ENCODE results near the gene ATP8A2.

The ATP8A2 gene

DNA sequence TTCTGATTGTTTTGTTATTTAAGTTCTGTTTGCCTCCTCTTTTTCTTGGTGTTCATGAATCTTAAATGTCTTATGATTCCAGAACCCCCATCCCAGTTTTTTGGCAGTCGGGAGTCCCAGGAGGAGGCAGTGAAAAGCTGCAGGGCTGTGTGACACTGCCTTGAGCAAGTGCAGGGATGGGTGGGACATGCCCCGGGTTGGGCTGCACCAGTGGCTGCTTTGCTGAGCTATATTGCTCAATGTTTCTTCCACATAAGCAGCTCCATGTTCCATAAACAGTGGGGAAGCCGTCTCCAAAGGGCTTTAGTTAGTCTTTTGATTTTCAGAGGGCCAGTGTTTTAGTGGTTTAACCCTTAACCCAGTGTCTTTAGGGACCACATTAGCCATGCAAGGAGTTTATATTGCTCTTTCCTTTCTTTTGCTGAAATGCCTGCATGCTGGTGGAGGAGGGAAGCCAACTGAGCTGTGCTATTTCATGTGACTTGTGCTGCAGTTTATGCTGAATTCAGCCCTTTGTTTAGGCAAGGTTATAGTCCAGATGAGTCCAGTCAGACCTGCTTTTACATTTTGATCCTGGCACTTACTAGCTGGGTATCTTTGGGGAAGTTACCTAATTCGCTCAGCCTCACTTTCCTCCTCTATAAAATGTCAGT is 13.1 kb downstream of the ATP8A2 start:
- no peak for DNase-seq

DNA sequence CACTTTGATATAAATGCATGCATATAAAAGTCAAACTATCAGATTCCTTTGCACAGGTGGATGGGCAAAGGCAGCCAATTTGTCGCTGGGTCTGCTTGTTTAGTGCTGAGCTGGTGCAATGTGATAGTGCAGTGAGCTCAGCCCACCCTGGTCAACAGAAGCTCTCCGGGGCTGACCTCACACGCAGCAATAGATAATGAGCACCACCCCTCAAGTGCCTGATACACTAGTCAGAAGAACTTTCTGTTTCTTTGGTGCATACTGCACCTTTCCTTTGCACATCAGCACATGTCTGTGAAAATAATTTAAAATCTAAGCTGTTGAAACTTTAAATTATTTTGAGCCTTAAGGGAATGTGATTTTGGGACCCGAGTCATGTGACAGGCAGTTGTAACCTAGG is 20.2 kb downstream of the ATP8A2 start:
- DNase-seq = no peak

DNA sequence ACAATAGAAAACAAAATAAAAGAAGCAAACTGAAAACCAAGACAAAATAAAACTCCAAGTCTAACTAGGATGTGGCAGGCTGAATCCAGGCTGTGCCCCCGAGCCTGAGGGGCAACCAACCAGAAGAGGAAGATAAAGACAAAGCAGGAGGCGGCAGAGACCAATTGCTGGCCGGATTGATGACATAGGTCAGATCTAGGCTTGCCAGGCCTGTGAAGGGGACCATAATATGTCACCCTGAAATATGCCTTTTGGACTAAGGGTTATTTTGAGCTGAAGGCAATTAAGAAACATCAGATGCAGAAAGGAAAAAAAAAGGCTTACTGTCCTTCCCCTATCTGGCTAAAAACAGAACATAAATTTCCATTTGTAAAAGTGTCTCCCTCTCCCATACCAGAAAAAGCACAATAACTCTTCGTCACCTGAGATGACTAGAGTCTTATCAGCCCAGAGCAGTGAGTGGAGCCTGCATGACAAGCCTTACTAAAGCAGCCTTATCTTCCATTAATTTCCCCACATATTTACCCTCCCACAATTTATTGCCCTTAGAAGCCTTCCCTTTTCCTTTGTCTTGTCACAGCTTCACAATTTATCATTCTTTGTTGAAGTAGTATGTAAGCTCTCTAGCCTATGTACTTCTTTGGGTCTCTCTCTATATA is 22.8 kb downstream of the ATP8A2 start:
- no peak for DNase-seq

DNA sequence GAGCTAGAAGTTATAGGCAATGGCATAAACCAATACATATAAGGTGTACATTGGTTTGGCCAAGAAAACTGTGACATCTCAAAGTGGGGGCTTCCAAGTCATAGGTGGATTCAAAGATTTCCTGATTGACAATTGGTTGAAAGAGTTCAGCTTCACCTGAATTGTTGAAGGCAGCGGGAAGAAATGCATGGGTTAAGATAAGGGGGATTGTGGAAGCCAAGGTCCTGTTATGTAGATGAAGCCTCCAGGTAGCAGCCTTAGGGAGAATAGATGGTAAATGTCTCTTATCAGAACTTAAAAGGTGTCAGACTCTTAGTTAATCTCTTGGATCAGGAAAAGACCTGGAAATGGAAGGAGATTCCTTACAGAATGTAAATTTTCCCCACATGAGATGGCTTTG is 26.0 kb downstream of the ATP8A2 start:
- no peak for DNase-seq

DNA sequence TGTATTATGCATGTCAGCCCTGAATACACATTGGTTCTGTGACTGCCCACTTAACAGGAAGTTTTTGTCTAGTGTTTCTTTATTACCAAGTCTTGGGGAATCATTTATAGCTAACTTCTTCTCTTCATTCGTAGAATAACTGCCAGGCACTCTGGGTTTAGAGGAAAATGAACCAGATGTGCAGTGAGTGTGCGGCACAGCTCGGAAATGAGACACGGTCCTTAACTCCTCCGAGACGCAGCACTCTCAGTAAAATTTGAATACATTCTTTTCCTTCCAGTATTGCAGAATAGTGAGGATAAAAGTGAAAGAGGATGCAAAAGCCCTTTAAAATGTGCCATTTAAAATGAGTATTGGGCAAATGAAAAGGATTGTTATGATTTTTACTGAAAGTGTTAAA is 29.2 kb downstream of the ATP8A2 start:
- DNase-seq = no peak

DNA sequence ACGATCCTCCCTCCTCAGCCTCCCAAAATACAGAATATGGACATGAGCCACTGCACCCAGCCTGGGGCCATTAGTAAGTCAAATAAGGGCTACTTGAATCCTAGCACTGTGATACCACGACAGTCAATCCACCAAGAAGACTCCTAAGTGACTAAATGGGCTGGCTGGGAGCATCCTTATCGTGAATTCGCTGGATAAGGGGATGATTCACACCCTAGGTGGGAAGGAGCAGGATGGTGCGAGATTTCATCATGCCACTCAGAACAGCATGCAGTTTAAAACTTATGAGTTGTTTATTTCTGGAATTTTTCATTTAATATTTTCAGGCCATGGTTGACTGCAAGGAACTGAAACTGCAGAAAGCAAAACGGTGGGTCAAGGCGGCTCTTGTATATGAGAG is 30.2 kb downstream of the ATP8A2 start:
- DNase-seq = no peak

DNA sequence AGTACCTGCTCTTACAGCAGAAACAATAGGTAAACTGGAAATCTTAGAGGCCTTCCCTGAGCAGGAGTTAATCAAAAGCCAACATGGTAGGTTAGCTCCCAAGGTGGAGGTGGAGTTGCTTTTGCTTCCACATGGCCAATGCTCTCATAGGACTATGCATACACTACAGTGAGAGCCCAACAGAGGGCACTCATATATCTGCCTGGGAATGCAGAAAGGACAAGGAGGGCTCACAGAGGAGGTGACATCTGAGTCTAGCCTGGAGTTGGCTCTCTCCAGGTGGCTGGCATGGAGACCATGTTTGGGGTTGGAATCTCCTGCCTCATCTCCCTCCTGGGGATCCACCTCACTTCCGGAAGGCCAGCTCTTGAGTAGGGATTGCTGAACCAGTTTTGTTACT is 34.6 kb downstream of the ATP8A2 start:
- DNase-seq = no peak

DNA sequence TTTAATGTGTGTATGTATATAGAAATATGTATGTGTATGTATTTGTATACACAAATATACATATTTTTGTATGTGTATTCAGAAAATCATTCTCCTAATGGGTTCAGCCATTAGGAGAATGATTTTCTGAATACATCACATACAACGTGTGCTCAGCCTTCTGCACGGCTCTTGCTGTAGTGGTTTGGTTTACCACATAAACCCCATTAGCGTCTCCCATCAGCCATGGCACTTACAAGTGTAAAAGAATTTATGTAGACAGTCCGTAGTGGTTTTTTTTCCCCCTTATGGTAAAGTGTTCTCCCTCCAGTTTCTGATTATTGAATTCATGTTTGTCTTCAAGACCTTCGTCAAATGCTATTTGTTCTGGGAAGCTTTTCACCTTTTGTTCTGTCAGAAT is 38.2 kb downstream of the ATP8A2 start:
- no peak for DNase-seq

DNA sequence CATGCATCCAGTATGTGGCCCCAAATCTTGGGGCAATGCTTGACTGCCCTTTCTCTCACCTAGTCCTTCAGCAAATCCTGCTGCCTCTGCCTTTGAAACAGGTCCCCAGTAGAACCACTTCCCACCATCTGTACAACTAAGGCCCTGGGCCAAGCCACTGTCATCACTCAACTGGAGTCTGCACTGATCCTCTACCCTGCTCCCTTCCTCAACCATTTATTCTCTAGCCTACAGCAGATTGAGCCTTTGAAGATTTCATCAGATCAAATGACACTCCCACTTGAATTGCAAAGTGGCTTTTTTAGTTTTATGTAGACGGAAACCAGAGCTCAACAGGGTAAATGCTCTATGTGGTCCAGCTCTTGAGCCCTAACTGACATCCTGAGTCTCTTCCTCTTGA is 43.5 kb downstream of the ATP8A2 start:
- no peak for DNase-seq

DNA sequence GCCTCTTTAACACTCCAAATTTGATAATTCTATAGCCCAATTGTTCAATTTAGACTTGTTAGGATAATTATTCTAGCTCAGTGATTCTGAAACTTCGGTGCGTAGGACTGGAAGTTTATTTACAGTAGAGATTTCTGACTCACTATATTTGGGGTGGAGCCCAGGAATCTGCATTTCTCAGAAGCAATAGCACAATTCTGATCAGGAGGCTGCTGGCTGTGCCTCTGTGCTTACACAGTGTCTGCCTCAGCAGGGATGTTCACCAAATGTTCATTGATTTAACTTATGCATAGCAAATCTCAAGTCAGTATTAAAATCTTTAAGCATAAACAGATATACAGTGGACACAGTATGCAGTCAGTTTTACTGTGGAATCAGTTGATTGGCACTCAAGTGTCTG is 45.8 kb downstream of the ATP8A2 start:
- DNase-seq = no peak

DNA sequence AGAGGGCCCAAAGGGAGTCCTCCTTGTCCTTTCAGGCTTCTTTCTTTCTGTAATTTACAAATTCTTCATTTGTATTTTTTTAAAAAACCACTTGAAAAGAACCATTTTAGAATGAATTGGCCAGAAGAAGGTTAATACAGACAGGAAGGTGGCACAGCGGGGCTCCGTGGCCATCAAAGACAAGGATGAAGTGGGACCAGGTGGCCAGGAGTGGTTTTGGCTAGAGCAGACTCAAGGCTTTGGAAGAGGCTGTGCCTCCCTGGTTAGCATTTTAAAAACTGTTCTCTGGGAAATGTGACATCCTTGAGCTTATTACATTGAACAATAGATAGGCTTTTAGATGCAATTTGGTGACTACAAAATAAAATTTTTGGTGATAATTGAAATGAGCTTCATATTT is 48.4 kb downstream of the ATP8A2 start:
- no peak for DNase-seq

DNA sequence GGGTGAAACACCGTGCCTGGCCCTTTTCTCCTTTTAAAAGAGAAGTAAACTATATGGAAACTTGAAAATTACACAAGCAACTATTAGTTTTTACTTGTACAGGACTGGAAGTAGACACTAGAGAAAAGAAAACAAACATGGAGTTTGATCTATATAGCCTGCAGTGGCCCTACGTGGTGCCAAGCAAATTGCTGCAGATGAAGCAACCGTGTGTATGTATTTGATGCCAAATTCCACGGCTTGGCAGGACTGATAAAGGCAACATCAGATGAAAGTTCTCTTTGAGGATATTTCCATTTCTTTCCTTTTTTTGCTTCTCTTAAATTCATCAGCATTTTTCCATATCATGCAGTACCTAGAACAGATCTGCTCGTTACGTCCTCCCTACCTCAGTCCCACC is 49.8 kb downstream of the ATP8A2 start:
- no peak for DNase-seq

DNA sequence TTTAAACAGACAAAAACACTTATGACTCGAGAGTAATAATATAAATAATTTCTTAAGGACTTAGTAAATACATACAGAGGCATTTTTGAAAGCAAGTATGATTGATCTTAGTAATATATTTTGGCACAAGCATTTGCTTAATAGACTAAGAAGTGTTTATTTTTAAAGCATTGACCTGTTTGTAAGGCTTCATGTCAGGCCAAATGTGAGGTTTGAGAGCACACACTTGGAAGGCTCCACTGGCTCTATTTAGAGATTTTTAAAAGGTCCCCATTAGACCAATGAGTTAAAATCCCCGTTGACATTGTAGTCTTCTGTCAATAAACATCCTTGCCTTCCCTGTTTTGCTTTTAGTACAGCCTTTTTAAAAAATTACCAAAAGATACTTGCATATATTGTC is 50.4 kb downstream of the ATP8A2 start:
- DNase-seq = no peak

DNA sequence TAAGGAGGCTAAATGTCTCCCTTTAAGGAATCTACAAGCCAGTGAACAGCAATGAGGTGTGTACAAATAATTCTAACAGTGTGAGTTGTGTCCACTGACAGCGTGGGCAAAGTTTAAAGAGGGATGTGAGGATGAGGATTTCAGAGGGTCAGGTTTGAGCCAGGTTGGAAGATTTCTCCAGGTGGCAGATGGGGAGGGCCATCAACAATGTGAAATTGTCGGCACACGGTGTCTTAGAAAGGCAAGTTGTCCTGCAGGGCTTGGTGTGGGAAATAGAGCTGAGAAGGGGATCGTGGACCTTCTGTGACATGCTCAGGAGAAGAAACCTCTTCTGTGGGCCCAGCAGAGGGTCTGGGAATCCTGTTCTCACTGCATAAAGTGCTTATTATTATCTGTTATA is 52.1 kb downstream of the ATP8A2 start:
- DNase-seq = no peak

DNA sequence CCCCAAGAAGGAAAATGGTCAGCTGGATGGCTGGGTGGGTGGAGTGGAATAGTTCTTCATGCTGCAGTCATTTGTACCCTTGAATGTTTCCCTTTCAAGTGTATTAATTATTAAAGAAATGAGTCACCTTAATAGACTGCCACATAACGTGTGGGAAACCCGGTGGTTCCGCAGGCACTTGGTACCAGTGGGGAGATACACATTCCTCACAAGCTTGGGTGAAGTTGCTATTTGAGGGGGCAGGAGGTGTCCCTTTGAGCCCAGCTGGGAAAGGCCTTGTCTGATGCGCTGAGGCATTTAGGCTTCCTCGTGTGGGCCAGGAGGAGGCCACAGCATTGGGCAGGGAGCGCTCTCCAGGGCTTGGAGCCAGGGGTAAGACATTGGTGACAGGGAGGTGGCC is 57.7 kb downstream of the ATP8A2 start:
- DNase-seq = no peak

DNA sequence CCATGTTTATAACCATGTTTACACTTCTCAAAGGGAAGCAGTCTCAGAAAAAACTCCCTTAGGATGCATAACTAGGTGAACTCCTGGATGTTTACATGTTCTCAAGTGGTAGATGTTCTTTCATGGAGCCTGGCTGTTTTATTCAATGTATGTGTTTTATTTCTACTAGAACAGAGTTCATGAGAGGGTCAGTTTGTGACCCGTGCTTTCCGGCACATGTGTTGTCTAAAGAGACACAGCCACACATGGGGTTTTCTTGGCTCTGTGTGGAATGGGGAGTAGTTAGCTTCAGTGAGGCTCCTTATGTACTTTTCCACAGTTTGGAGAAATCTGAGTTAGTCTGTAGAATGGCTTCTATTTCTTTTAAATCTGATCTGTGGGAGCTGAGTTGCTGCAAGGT is 60.9 kb downstream of the ATP8A2 start:
- no peak for DNase-seq

DNA sequence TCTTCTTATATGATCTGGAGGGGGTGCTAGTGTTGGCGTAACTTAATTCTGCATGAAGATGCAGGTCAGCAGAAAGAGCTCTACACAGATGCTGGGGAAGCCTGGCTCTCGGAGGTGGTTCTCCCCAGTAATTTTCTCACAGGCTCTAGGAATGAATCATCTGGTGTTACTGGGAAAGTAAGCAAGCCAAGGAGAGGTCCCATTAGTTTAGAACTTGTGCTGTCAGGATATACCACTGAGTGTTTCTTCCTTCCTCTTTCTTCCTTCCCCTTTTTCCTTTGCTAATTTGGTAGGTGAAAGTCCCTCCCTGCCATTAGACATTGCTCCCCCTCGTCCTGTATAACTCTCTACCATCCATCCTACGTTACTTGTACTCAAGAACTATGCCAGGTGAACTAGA is 68.3 kb downstream of the ATP8A2 start:
- DNase-seq = no peak

DNA sequence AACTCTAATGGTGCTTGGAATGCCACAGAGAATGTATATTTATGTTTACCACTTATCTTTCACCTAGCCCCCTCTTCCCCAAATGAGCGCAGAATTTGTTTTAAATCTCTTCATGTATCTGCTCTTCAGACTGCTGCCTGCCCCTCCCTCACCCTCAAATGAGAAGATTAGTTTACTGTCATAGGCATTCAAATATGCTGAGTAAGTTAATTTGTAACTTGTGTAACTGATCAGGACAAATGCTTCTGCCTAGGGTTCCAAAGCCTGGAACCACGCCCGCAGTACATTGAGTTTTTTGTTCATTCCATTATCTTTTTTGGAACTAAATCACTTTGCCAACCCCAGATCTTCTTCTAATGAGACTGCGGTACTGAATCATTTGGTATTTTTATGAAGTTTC is 74.5 kb downstream of the ATP8A2 start:
- no peak for DNase-seq

DNA sequence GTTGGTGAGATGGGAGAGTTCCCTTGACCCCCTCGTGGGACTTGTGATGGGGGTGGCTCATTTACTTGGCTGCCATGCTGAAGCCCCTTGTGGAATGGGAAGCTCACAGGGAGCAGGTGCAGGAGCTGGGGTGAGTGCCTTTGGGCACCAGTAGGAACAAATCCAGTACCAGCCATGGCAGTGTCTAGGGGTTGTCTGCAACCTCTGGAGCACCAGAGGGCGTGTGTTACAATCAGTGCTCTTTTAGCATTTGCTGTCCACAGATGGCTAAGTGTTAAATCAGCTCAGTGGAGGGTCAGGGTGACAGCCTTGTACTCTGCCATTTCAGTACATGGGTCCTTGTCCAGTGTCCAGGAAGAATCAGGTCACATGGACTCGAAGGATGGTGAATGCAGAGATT is 75.6 kb downstream of the ATP8A2 start:
- no peak for DNase-seq

DNA sequence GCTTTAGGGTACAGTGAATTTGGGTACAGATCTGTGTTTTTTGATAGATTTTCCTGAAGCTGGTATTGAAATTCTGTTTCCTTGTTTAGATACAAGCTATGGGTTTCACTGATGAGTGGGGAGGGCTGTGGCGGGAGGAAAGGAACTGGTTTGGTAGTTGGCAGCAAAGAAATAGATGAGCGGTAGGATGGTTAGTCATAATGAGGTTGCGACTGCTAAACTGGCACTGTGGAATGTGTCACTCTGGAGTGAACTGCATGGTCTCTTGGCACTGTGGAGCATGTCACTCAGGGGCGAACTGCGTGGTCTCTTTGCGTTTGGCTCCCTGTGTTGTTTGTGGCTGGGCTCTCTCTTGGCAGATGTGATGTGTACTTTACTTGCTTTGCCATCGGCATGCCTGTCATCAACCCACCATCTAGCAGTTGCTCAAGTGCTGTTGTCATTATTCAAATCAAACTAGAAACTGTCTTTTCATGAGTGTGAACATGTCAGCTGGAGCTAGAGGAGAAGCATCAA is 82.1 kb downstream of the ATP8A2 start:
- DNase-seq = no peak

DNA sequence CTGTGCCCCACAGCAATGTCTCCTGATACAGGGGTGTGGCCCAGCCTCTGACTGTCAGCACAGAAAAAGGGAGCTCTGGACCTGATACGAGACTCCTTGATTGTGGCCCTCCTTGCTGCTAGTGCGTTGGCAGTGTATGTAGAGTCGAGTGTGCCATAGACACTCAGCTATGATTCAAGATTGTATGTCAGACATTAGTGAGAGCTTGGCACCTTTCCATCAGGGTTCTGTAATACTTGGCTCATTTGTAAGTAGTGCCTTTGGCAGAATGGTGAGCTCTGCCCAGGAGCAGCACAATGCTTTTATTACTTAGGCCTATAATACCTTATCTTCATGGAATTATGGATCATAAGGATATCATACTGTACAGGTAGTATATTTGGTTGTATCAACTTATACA is 83.4 kb downstream of the ATP8A2 start:
- DNase-seq = no peak

DNA sequence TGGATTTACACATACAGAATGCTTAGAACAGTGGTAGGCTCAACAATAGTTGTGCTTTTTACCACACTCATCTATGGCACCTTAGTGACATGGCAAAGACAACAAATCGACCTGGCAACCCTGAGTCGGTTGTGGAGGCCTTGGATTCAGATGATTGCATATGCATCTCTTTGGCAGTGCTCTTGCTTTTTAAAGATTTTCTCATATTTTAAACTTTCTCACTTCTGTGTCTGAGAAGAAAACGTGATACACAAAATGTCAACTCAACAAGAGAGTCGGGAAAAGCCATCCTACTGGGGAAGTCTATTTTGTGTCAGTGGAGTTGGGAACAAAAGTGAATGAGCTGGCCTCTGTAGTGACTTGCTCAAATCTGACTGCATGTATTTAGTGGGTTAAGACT is 85.8 kb downstream of the ATP8A2 start:
- DNase-seq = no peak

DNA sequence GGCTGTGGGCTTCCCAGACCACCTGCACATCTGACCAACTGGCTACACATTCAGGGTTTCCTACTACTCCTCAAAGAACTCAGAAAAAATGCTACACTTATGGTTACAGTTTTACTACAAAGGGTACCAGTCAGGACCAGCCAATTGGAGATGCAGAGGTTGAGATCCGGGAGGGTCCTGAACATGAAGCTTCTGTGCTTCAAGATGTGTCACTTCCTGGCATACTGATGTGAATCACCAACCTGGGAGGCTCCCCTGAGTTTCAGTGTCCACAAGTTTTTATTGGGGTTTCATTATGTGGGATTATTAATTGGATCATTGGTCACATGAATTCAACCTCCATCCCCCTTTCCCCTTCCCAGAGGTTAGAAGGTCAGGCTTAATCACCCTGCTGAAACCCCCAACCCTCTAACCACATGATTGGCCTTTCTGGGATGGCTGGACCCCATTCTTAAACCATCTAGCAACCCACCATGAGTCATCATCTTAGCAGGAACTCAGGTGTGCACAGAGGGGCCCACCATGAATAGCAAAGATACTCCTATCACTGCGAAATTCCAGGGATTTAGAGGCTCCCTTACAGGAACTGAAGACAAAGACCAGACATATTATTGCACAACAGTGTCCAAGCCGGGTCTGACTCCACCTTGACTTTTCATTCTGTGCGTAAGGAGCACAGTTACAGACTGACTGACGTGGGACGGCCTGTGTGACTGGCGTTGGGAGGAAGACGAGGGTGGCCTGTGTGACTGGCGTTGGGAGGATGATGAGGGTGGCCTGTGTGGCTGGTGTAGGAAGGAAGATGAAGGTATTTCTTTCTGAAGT is 90.7 kb downstream of the ATP8A2 start:
- DNase-seq = no peak

DNA sequence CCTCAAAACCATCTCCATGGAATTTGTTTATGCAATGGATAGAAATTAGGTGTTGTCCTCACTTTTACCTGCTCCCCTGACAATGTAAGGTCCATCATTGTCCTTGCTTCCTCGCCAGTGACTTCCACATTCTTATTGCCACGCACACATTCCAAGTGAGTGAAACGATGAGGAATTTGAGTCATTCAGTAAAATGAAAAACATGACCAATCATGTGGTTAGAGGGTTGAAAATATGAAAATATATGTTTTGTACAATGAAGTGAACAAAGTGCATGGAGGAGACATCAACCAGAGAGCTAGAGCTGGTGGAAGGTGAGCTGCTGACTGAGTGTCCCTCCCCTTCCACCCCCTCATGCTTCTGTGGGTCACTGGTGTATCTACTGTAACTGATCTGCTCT is 91.7 kb downstream of the ATP8A2 start:
- no peak for DNase-seq
